Smooth muscle cell (in vitro differentiated cells): ENCODE data around the gene HMG20A. TPM values are rescaled to one million over a fixed set of nuclear protein-coding genes. Genes with fewer than 3 reads are reported as not detected.

Source experiments
- DNase-seq: peaks from one replicate; lab custom pipeline; 2025; ENCODE audit not compliant: unreplicated experiment; lab: John Stamatoyannopoulos, UW
- H2AFZ ChIP-seq: fragments of 200-600 bp; sonication (generic); 2 replicates; pipeline ENCODE4 v1.6.0; 2016; ENCODE audit warnings: antibody characterized with exemption, low read depth, mild to moderate bottlenecking
- H3F3A ChIP-seq: fragments of 200-600 bp; sonication (generic); 2 replicates; pipeline ENCODE4 v1.6.0; 2017; ENCODE audit warnings: antibody characterized with exemption, low read depth
- H3K27ac ChIP-seq: fragments of 200-600 bp; sonication (generic); 2 replicates; pipeline ENCODE4 v1.5.1; 2016; ENCODE audit warnings: low read depth, mild to moderate bottlenecking
- H3K27me3 ChIP-seq: fragments of 200-600 bp; sonication (generic); 2 replicates; pipeline ENCODE4 v1.6.1; 2016; ENCODE audit warnings: low read depth, mild to moderate bottlenecking
- H3K36me3 ChIP-seq: fragments of 200-600 bp; sonication (generic); 2 replicates; pipeline ENCODE4 v1.5.1; 2016; ENCODE audit warnings: low read depth
- H3K4me1 ChIP-seq: fragments of 200-600 bp; sonication (generic); 2 replicates; pipeline ENCODE4 v1.5.1; 2016; ENCODE audit warnings: low read depth
- H3K4me2 ChIP-seq: fragments of 200-600 bp; sonication (generic); 2 replicates; pipeline ENCODE4 v1.6.0; 2016; ENCODE audit warnings: mild to moderate bottlenecking
- H3K4me3 ChIP-seq: fragments of 200-600 bp; sonication (generic); 2 replicates; pipeline ENCODE4 v1.5.1; 2016; ENCODE audit warnings: mild to moderate bottlenecking
- H3K79me2 ChIP-seq: fragments of 200-600 bp; sonication (generic); 2 replicates; pipeline ENCODE4 v1.6.0; 2016; ENCODE audit warnings: low read depth, mild to moderate bottlenecking
- H3K9ac ChIP-seq: fragments of 200-600 bp; sonication (generic); 2 replicates; pipeline ENCODE4 v1.6.0; 2016; ENCODE audit warnings: low read depth
- H3K9me3 ChIP-seq: fragments of 200-600 bp; sonication (generic); replicated peaks from 2 replicates; pipeline ENCODE4 v1.5.1; 2016; ENCODE audit warnings: low read depth
- H4K20me1 ChIP-seq: fragments of 200-600 bp; sonication (generic); 2 replicates; pipeline ENCODE4 v1.6.0; 2016; ENCODE audit warnings: low read depth
- WGBS: methylation state at CpG from one replicate; pipeline ENCODE4 v1.1.7; 2016; ENCODE audit warnings: low lambda C conversion rate; 5-methylcytosine and 5-hydroxymethylcytosine counted together
- polyA plus RNA-seq: library from polyadenylated mRNA; unstranded; fragments of >200 nt; fragmentation: Nextera tagmentation; extraction: Ambion mirVana; gene quantifications from 2 replicates; pipeline ENCODE4 v1.2.1, GENCODE V29; 2016
- total RNA-seq: library from RNA; depleted of rRNA; stranded (reverse); fragments of >200 nt; gene quantifications from 2 replicates; pipeline ENCODE4 v1.2.3, GENCODE V29; 2014
- TF ChIP-seq, protein P1 (sequence below): fragments of 200-600 bp; sonication (generic); IDR thresholded peaks from 2 replicates; pipeline ENCODE4 v1.5.1; 2017; ENCODE audit warnings: borderline replicate concordance, mild to moderate bottlenecking, antibody characterized with exemption; ENCODE audit not compliant: insufficient read depth, poor library complexity, severe bottlenecking

The HMG20A gene
- total and polyA plus RNA-seq, 2 experiments from 2014 or later: 20.5 to 40.3 TPM

DNA sequence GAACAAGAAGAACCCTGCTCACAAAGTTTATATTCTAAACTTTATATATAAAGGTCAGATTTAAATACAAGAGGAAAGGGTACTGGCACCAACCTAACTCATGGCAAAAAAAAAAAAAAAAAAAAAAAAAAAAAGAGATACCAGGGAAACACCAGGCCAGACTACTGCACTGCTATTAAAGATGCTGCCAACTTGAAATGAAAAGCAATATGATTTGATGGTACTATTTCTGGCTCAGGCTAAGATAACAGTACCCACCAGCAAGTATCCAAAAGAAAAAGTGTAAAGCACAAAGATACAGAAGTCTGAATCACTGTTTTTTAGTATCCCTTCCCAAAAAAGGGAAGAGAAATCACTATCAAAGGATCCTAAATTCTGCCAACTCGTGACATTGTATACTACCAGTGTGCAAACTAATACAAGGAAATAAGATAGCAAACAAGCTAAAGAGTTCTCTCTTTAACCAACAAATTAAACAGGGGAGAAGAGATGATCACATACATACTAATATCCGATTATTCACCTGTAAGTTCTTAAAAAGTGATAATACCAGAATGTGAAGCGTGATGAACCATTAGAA, 29.2 kb upstream of the HMG20A start:
- no peak for DNase-seq
- no peak overlapping the region for H3K27ac ChIP-seq

DNA sequence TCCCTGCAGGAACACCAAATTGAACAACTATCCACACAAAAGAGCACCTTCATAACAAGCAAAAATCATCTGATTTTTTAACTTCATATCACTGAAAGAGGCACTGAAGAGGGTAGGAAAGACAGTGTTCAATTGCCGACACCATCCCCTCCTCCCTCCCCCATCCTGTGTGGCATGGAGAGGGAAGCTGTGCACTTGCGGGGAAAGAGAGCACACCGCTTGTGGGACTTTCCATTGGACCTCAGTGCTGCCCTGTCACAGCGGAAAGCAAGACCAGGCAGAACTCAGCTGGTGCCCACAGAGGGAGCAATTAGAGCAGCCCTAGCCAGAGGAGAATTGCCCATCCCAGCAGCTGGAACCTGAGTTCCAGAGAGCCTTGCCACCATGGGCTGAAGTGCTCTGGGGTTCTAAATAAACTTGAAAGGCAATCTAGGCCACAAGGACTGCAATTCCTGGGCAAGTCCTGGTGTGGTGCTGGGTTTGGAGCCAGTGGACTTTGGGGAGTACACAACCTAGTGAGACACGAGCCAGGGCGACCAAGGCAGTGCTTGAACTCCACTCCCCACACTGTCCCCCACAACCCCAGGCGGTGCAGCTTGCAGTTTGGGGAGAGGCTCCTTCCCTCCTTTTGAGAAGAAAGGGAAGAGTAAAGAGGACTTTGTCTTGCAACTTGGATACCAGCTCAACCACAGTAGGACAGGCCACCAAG, 27.8 kb upstream of the HMG20A start:
- Histone ChIP-seq H2AFZ (no peak overlapping the region), H3K4me3 (no peak overlapping the region), H3K36me3 (no peaks in the 10 kb centered on the region), H3F3A (peaks cover 6% of the 10 kb centered on the region), H4K20me1 (peaks cover 88% of the 10 kb centered on the region), H3K9me3 (peaks cover 9% of the 10 kb centered on the region), H3K27me3 (no peaks in the 10 kb centered on the region), H3K27ac (no peak overlapping the region), H3K4me1 (no peaks in the 10 kb centered on the region), H3K9ac (no peak overlapping the region), H3K4me2 (no peak overlapping the region), H3K79me2 (peaks cover 99% of the 10 kb centered on the region)
- TF ChIP-seq, protein P1, sequence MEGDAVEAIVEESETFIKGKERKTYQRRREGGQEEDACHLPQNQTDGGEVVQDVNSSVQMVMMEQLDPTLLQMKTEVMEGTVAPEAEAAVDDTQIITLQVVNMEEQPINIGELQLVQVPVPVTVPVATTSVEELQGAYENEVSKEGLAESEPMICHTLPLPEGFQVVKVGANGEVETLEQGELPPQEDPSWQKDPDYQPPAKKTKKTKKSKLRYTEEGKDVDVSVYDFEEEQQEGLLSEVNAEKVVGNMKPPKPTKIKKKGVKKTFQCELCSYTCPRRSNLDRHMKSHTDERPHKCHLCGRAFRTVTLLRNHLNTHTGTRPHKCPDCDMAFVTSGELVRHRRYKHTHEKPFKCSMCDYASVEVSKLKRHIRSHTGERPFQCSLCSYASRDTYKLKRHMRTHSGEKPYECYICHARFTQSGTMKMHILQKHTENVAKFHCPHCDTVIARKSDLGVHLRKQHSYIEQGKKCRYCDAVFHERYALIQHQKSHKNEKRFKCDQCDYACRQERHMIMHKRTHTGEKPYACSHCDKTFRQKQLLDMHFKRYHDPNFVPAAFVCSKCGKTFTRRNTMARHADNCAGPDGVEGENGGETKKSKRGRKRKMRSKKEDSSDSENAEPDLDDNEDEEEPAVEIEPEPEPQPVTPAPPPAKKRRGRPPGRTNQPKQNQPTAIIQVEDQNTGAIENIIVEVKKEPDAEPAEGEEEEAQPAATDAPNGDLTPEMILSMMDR: no peak
- 93% methylated on average over 7 of the region's 7 CpGs for WGBS
- no peak for DNase-seq

More for the DNA sequence above, 29.2 kb upstream of the HMG20A start:
- Histone ChIP-seq H3K4me2 (no peak overlapping the region), H3F3A (peaks cover 6% of the 10 kb centered on the region), H2AFZ (no peak overlapping the region), H3K4me1 (no peaks in the 10 kb centered on the region), H3K9me3 (peaks cover 9% of the 10 kb centered on the region), H3K36me3 (no peaks in the 10 kb centered on the region), H3K79me2 (peaks cover 99% of the 10 kb centered on the region), H3K27me3 (no peaks in the 10 kb centered on the region), H3K4me3 (no peak overlapping the region), H4K20me1 (peaks cover 94% of the 10 kb centered on the region), H3K9ac (no peak overlapping the region)
- TF ChIP-seq, protein P1: no peak
- WGBS: 91% methylated on average over 3 of the region's 3 CpGs

DNA sequence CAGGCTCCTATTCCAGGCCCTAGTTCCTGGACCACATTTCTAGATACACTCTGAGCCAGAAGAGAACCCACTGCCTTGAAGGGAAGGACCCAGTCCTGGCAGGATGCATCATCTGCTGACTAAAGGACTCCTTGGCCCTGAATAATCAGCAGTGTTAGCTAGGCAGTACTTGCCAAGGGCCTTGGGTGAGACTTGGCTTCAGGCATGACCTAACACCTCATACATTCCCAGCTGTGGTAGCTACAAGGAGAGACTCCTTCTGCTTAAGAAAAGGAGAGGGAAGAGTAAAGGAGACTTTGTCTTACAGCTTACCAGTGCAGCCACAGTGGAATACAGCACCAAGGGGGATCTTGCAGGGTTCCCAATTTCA, 27.2 kb upstream of the HMG20A start:
- H3F3A ChIP-seq: peaks cover 6% of the 10 kb centered on the region
- peaks cover 99% of the 10 kb centered on the region for H3K79me2 ChIP-seq
- no peak overlapping the region for H2AFZ ChIP-seq
- no peak overlapping the region for H3K4me3 ChIP-seq
- H3K36me3 ChIP-seq: no peaks in the 10 kb centered on the region
- peaks cover 9% of the 10 kb centered on the region for H3K9me3 ChIP-seq
- TF ChIP-seq, protein P1: no peak
- peaks cover 85% of the 10 kb centered on the region for H4K20me1 ChIP-seq
- no peak overlapping the region for H3K27ac ChIP-seq
- H3K27me3 ChIP-seq: no peaks in the 10 kb centered on the region
- H3K4me2 ChIP-seq: no peak overlapping the region
- no peak overlapping the region for H3K9ac ChIP-seq
- DNase-seq: no peak
- no peaks in the 10 kb centered on the region for H3K4me1 ChIP-seq
